GM19372 (cell line): ENCODE data around the gene SLC7A9.
"Not testable (repeated sequence)": the region's sequence is repeated elsewhere in the genome, so short reads cannot be mapped to it uniquely, and the experiment has no call there.

ENCODE experiments used
- ATAC-seq: cut with Tn5 transposase; IDR thresholded peaks from one replicate; pipeline ENCODE4 v1.9.1; 2021; ENCODE audit warnings: mild to moderate bottlenecking, low read depth, moderate library complexity; ENCODE audit not compliant: unreplicated experiment

Gene SLC7A9

GRCh38 chr19:32810452-32810851 lies 59.1 kb downstream of the SLC7A9 start:
- ATAC-seq, result no peak

- ATAC-seq, result no peak
Measured at GRCh38 chr19:32809754-32810153, 59.8 kb downstream of the SLC7A9 start.

- ATAC-seq, result no peak
Measured at GRCh38 chr19:32809254-32809653, 60.3 kb downstream of the SLC7A9 start.

- no peak for ATAC-seq
Measured at GRCh38 chr19:32808236-32808635, 61.3 kb downstream of the SLC7A9 start.

GRCh38 chr19:32802840-32803239 lies 66.7 kb downstream of the SLC7A9 start:
- ATAC-seq, result no peak

- ATAC-seq, result no peak
Measured at GRCh38 chr19:32800754-32801153, 68.8 kb downstream of the SLC7A9 start.

GRCh38 chr19:32800191-32800590 lies 69.4 kb downstream of the SLC7A9 start:
- no peak for ATAC-seq

GRCh38 chr19:32798201-32798600 lies 71.4 kb downstream of the SLC7A9 start:
- no peak for ATAC-seq

GRCh38 chr19:32789429-32789828 lies 80.1 kb downstream of the SLC7A9 start:
- no peak for ATAC-seq

GRCh38 chr19:32787895-32788294 lies 81.7 kb downstream of the SLC7A9 start:
- not testable (repeated sequence) for ATAC-seq

GRCh38 chr19:32787161-32787813 lies 82.3 kb downstream of the SLC7A9 start:
- ATAC-seq, result not testable (repeated sequence)

GRCh38 chr19:32782089-32782488 lies 87.5 kb downstream of the SLC7A9 start:
- ATAC-seq, result not testable (repeated sequence)

GRCh38 chr19:32781280-32781679 lies 88.3 kb downstream of the SLC7A9 start:
- no peak for ATAC-seq
